SU-DHL-6 (cell line): ENCODE measurements around the gene PKHD1.

ENCODE experiments used
- H2AFZ ChIP-seq: fragments of 200-600 bp; sonication (generic); 2 replicates; pipeline ENCODE4 v1.6.1; 2014; ENCODE audit warnings: low read depth, mild to moderate bottlenecking, moderate library complexity, mixed read lengths, antibody characterized with exemption, low read length; ENCODE audit not compliant: severe bottlenecking
- H3F3A ChIP-seq: fragments of 200-600 bp; shearing (Covaris generic); 2 replicates; pipeline ENCODE4 v1.6.0; 2016; ENCODE audit warnings: antibody characterized with exemption, mild to moderate bottlenecking; ENCODE audit not compliant: insufficient read depth
- H3K27ac ChIP-seq: fragments of 200-600 bp; sonication (generic); 2 replicates; pipeline ENCODE4 v1.5.1; 2016; ENCODE audit warnings: low read depth, mild to moderate bottlenecking, low read length, moderate library complexity, mixed read lengths
- H3K27me3 ChIP-seq: fragments of 200-600 bp; sonication (generic), shearing (Covaris generic); 2 replicates; pipeline ENCODE4 v1.6.0; 2014; ENCODE audit warnings: mild to moderate bottlenecking, low read length
- H3K36me3 ChIP-seq: fragments of 200-600 bp; sonication (generic); 2 replicates; pipeline ENCODE4 v1.6.1; 2014; ENCODE audit warnings: mild to moderate bottlenecking, low read length, mixed read lengths
- H3K4me2 ChIP-seq: fragments of 300-600, 200-600 bp; shearing (Covaris generic), sonication (generic); 2 replicates; pipeline ENCODE4 v1.6.0; 2014; ENCODE audit warnings: low read length, low read depth, mild to moderate bottlenecking; ENCODE audit not compliant: poor library complexity, severe bottlenecking
- H3K4me3 ChIP-seq: fragments of 200-600 bp; sonication (generic); 2 replicates; pipeline ENCODE4 v1.5.1; 2014; ENCODE audit warnings: antibody characterized with exemption, low read length, mild to moderate bottlenecking, mixed read lengths; ENCODE audit not compliant: insufficient read depth, poor library complexity, severe bottlenecking
- H3K79me2 ChIP-seq: fragments of 200-600 bp; sonication (generic); 2 replicates; pipeline ENCODE4 v1.6.1; 2014; ENCODE audit warnings: mild to moderate bottlenecking, low read length, moderate library complexity; ENCODE audit not compliant: insufficient read depth
- H3K9ac ChIP-seq: fragments of 200-600 bp; sonication (generic); 2 replicates; pipeline ENCODE4 v1.7.0; 2014; ENCODE audit warnings: mild to moderate bottlenecking, low read length
- H3K9me2 ChIP-seq: fragments of 200-600 bp; sonication (generic); replicated peaks from 2 replicates; pipeline ENCODE4 v1.6.1; 2014; ENCODE audit warnings: low read length; ENCODE audit not compliant: insufficient read depth
- H3K9me3 ChIP-seq: fragments of 200-600 bp; sonication (generic); 2 replicates; pipeline ENCODE4 v1.6.1; 2014; ENCODE audit warnings: low read length, mixed read lengths; ENCODE audit not compliant: insufficient read depth
- H4K20me1 ChIP-seq: fragments of 200-600 bp; sonication (generic); 2 replicates; pipeline ENCODE4 v1.6.1; 2014; ENCODE audit warnings: low read depth, mild to moderate bottlenecking, antibody characterized with exemption, low read length, moderate library complexity, mixed read lengths
- EZH2phosphoT487 ChIP-seq: fragments of 200-600 bp; sonication (generic), shearing (Covaris generic); conservative IDR thresholded peaks from 2 replicates; pipeline ENCODE4 v1.6.1; 2018; ENCODE audit warnings: mild to moderate bottlenecking, antibody characterized with exemption, low read length, moderate library complexity, mixed read lengths
- TF ChIP-seq, protein P1 (sequence below): fragments of 200-600 bp; sonication (generic); IDR thresholded peaks from one replicate; pipeline ENCODE4 v1.5.1; 2017; ENCODE audit warnings: antibody characterized with exemption, mild to moderate bottlenecking, low read length, moderate library complexity; ENCODE audit not compliant: insufficient read depth, poor library complexity, severe bottlenecking

PKHD1 gene

DNA sequence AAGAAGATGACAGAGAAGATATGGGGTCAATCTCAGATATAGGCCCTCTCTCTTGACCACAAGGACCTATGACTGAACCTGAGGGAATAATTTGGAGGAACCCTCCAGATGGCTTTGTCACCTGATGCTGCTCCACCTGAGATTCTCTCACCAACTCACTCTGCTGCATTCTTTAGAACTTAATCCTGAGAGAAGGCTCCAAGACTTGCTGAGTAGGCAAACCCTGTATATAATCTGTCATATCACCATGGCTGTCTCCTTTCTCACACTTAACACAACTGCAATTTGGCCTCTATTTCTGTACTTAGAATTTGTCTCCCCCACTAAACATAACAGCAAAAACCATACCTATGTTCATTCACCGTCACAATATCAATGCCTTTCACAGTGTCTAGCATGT is 172.3 kb downstream of the PKHD1 start:
- H3K79me2 ChIP-seq, result no peaks in the 10 kb centered on the region
- TF ChIP-seq, protein P1, sequence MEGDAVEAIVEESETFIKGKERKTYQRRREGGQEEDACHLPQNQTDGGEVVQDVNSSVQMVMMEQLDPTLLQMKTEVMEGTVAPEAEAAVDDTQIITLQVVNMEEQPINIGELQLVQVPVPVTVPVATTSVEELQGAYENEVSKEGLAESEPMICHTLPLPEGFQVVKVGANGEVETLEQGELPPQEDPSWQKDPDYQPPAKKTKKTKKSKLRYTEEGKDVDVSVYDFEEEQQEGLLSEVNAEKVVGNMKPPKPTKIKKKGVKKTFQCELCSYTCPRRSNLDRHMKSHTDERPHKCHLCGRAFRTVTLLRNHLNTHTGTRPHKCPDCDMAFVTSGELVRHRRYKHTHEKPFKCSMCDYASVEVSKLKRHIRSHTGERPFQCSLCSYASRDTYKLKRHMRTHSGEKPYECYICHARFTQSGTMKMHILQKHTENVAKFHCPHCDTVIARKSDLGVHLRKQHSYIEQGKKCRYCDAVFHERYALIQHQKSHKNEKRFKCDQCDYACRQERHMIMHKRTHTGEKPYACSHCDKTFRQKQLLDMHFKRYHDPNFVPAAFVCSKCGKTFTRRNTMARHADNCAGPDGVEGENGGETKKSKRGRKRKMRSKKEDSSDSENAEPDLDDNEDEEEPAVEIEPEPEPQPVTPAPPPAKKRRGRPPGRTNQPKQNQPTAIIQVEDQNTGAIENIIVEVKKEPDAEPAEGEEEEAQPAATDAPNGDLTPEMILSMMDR, result no peak
- TF ChIP-seq EZH2phosphoT487, result no peak
- H2AFZ ChIP-seq, result no peak overlapping the region

DNA sequence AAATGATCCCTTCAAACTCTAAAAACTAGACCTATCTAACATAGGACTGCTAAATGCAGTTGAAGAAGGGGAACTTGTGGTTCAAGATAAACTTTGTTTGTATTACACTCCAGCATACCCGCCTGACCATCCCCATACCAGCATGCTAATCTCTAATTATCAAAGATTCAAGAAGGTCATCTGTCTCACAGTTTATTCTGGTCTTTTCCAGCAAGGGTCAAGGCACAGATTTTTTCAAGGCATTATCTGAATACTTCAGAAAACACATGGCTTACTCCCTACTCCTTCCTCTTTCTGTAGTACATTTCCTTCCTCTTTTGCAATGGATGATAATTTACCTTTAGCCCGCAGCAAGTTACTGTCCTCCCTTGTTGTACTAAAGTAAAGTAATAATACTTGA is 174.1 kb downstream of the PKHD1 start:
- no peak overlapping the region for H3K4me2 ChIP-seq

More for the DNA sequence above, 172.3 kb downstream of the PKHD1 start:
- no peaks in the 10 kb centered on the region for H3F3A ChIP-seq
- no peaks in the 10 kb centered on the region for H4K20me1 ChIP-seq
- no peak overlapping the region for H3K9ac ChIP-seq
- H3K36me3 ChIP-seq, result no peaks in the 10 kb centered on the region
- H3K4me3 ChIP-seq, result no peak overlapping the region
- no peaks in the 10 kb centered on the region for H3K9me3 ChIP-seq
- H3K9me2 ChIP-seq, result no peaks in the 10 kb centered on the region
- no peak overlapping the region for H3K27ac ChIP-seq
- H3K27me3 ChIP-seq, result no peaks in the 10 kb centered on the region
- H3K4me2 ChIP-seq, result no peak overlapping the region

DNA sequence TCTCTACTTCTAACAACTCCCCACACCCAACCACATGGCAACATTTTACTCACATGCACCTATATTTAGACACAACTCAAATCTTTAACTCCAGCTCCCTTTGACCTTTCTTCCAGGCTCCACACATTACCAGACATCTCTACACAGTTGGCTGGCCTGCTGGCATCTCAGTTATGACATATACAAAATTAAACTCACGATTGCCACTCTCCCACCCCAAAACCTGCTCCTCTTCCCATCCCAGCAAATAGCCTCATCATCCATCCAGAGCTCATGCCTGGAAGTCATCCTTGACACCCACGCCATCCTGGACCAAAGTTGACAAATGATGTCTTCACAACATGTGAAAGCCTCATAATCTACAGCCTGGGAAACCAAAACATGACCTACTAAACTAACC is 176.6 kb downstream of the PKHD1 start:
- Histone ChIP-seq H3K79me2 (no peaks in the 10 kb centered on the region), H3F3A (no peaks in the 10 kb centered on the region), H3K27ac (no peak overlapping the region), H3K9me2 (no peaks in the 10 kb centered on the region), H3K4me3 (no peak overlapping the region), H4K20me1 (no peaks in the 10 kb centered on the region), H3K9me3 (no peaks in the 10 kb centered on the region), H2AFZ (no peak overlapping the region), H3K36me3 (no peaks in the 10 kb centered on the region), H3K9ac (no peak overlapping the region), H3K4me2 (no peak overlapping the region), H3K27me3 (no peaks in the 10 kb centered on the region)
- TF ChIP-seq EZH2phosphoT487, result no peak
- TF ChIP-seq, protein P1, result no peak

More for the DNA sequence above, 174.1 kb downstream of the PKHD1 start:
- no peaks in the 10 kb centered on the region for H3K9me3 ChIP-seq
- no peak overlapping the region for H3K9ac ChIP-seq
- no peaks in the 10 kb centered on the region for H3K79me2 ChIP-seq
- no peak overlapping the region for H3K27ac ChIP-seq
- H3K27me3 ChIP-seq, result no peaks in the 10 kb centered on the region
- H3K9me2 ChIP-seq, result no peaks in the 10 kb centered on the region
- TF ChIP-seq EZH2phosphoT487, result no peak
- TF ChIP-seq, protein P1, result no peak
- H4K20me1 ChIP-seq, result no peaks in the 10 kb centered on the region
- no peak overlapping the region for H2AFZ ChIP-seq
- H3K36me3 ChIP-seq, result no peaks in the 10 kb centered on the region
- H3K4me3 ChIP-seq, result no peak overlapping the region
- no peaks in the 10 kb centered on the region for H3F3A ChIP-seq
